ENCODE data around the gene SRC. TPM values are rescaled to one million over a fixed set of nuclear protein-coding genes. Genes with fewer than 3 reads are reported as not detected.
A peak's percentile ranks its signal among the peaks of the same experiment; 100 is the strongest.

Gene SRC
- total RNA-seq, 2 donors from 2014 or later: 102 to 123 TPM

GRCh38 chr20:37383229-37383989 is 37.5 kb downstream of the SRC start:
- Histone ChIP-seq H3K27ac (no peak overlapping the region), H3K4me1 (peaks cover 5% of the 10 kb centered on the region), H3K9me3 (no peaks in the 10 kb centered on the region), H3K4me3 (no peak overlapping the region), H3K9ac (ENCODE audit: low read depth in 2 of 2, low read length in 2 of 2) (no peak overlapping the region), H3K27me3 (no peaks in the 10 kb centered on the region), H3K36me3 (no peaks in the 10 kb centered on the region)
- TF ChIP-seq, protein P1, sequence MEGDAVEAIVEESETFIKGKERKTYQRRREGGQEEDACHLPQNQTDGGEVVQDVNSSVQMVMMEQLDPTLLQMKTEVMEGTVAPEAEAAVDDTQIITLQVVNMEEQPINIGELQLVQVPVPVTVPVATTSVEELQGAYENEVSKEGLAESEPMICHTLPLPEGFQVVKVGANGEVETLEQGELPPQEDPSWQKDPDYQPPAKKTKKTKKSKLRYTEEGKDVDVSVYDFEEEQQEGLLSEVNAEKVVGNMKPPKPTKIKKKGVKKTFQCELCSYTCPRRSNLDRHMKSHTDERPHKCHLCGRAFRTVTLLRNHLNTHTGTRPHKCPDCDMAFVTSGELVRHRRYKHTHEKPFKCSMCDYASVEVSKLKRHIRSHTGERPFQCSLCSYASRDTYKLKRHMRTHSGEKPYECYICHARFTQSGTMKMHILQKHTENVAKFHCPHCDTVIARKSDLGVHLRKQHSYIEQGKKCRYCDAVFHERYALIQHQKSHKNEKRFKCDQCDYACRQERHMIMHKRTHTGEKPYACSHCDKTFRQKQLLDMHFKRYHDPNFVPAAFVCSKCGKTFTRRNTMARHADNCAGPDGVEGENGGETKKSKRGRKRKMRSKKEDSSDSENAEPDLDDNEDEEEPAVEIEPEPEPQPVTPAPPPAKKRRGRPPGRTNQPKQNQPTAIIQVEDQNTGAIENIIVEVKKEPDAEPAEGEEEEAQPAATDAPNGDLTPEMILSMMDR (IDR thresholded peaks at IDR 0.05): no peak
- no peak for DNase-seq
- intact Hi-C loops (cut with DNase I): loop anchor here (5.0 kb wide), 1 partner anchor 101 kb away; no protein-coding TSS in a partner anchor

- H3K9me3 ChIP-seq: no peaks in the 10 kb centered on the region
- intact Hi-C loops (cut with DNase I): loop anchor here (5.0 kb wide), 2 partner anchors 102 to 148 kb away; no protein-coding TSS in a partner anchor
- H3K4me3 ChIP-seq: peak overlapping the region; percentile 40
- TF ChIP-seq, protein P1 (IDR thresholded peaks at IDR 0.05): peak; percentile 92
- no peak overlapping the region for H3K9ac ChIP-seq (ENCODE audit: low read depth in 2 of 2, low read length in 2 of 2)
- H3K36me3 ChIP-seq: no peaks in the 10 kb centered on the region
- peak; percentile 55 for DNase-seq
- H3K4me1 ChIP-seq: peaks cover 5% of the 10 kb centered on the region
- H3K27ac ChIP-seq: no peak overlapping the region
- no peaks in the 10 kb centered on the region for H3K27me3 ChIP-seq
Measured at GRCh38 chr20:37384683-37385174, 38.8 kb downstream of the SRC start.

DNA sequence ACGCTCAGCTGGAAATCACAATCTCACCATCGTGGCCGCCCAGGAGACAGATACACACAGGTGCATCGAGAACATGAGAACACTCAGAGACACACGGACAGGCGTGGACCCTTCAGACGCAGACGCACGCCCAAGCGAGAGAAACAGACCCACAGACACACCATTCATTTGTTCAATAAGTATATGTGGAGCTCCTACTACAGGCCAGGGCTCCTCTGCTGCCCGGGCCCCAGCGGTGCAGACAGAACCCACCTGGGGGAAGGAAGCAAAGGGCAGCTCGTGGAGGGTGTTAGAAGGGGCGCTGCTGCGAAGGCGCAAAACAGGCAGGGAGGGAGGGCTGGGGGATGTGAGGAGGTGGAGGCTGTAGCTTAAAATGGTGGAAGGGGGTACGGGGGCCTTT is 39.2 kb downstream of the SRC start:
- no peak for DNase-seq
- TF ChIP-seq, protein P1 (IDR thresholded peaks at IDR 0.05): no peak
- intact Hi-C loops (cut with DNase I): loop anchor here (5.0 kb wide), 1 partner anchor 147 kb away; no protein-coding TSS in a partner anchor
- no peaks in the 10 kb centered on the region for H3K27me3 ChIP-seq
- no peak overlapping the region for H3K9ac ChIP-seq (ENCODE audit: low read depth in 2 of 2, low read length in 2 of 2)
- H3K27ac ChIP-seq: no peak overlapping the region
- H3K4me3 ChIP-seq: no peak overlapping the region
- H3K9me3 ChIP-seq: no peaks in the 10 kb centered on the region
- H3K4me1 ChIP-seq: peaks cover 5% of the 10 kb centered on the region
- no peaks in the 10 kb centered on the region for H3K36me3 ChIP-seq

DNA sequence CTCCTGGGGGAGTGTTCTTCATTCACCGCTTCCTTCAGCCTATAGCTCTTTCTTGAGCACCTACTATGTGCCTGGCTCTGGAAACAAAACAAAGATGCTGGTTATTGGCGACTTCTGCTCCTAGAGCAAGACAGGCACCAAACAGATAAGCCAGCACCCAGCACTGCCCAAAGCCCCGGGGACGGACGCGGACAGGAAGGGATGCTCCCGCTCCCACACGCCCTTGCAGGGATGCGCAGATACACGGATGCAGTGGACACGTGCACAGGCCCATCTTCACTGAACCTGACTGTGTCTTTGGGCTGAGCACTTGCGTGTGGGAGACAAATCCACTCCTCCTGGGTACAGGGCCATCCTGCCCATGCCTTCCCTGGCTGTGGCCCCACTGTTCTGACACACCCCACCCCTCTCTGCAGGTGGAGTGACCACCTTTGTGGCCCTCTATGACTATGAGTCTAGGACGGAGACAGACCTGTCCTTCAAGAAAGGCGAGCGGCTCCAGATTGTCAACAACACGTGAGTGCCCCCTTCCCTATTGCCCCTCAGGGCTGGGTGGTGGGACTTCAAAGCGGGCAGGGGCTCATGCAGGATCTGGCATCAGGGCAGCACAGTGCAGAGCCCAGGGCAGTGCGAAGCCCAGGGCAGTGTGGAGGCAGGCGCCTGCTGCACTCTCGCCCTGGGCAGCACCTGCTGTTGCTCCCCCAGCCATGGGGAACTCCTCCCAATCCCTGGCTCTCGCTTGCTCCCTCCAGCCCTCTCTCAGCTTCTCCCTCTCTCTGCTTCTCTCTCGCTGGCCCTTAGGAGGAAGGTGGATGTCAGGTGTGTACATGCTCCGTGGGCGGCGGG is 39.9 kb downstream of the SRC start:
- no peak overlapping the region for H3K9ac ChIP-seq (ENCODE audit: low read depth in 2 of 2, low read length in 2 of 2)
- H3K27me3 ChIP-seq: no peaks in the 10 kb centered on the region
- no peak overlapping the region for H3K27ac ChIP-seq
- intact Hi-C loops (cut with DNase I): loop anchor here (5.0 kb wide), 1 partner anchor 146 kb away; no protein-coding TSS in a partner anchor
- DNase-seq: no peak
- H3K4me3 ChIP-seq: no peak overlapping the region
- no peaks in the 10 kb centered on the region for H3K9me3 ChIP-seq
- no peaks in the 10 kb centered on the region for H3K36me3 ChIP-seq
- H3K4me1 ChIP-seq: no peaks in the 10 kb centered on the region
- TF ChIP-seq, protein P1 (IDR thresholded peaks at IDR 0.05): no peak

GRCh38 chr20:37386505-37387251 is 40.7 kb downstream of the SRC start:
- intact Hi-C loops (cut with DNase I): loop anchor here (5.0 kb wide), 1 partner anchor 146 kb away; no protein-coding TSS in a partner anchor

More at GRCh38 chr20:37386505-37387251, 40.7 kb downstream of the SRC start:
- no peak for DNase-seq
- Histone ChIP-seq H3K9me3 (no peaks in the 10 kb centered on the region), H3K4me3 (no peak overlapping the region), H3K9ac (ENCODE audit: low read depth in 2 of 2, low read length in 2 of 2) (no peak overlapping the region), H3K36me3 (no peaks in the 10 kb centered on the region), H3K27me3 (no peaks in the 10 kb centered on the region), H3K27ac (no peak overlapping the region), H3K4me1 (no peaks in the 10 kb centered on the region)
- TF ChIP-seq, protein P1 (IDR thresholded peaks at IDR 0.05): no peak

Data from colonic mucosa (tissue), 4 donors.